Dedifferentiated amniotic fluid mesenchymal stem cell (primary cell): ENCODE results near the gene LYSMD2.

ENCODE experiments used
- DNase-seq: peaks from one replicate; pipeline ENCODE4 v3.0.0-alpha.2; 2016; ENCODE audit errors: extremely low spot score

The LYSMD2 gene

GRCh38 chr15:51720201-51720995, 17.1 kb downstream of the LYSMD2 start:
- DNase-seq, result no peak

GRCh38 chr15:51718746-51719145, 18.7 kb downstream of the LYSMD2 start:
- DNase-seq, result no peak

GRCh38 chr15:51718219-51718618, 19.2 kb downstream of the LYSMD2 start:
- no peak for DNase-seq

GRCh38 chr15:51714911-51715310, 22.5 kb downstream of the LYSMD2 start:
- no peak for DNase-seq

GRCh38 chr15:51714162-51714561, 23.3 kb downstream of the LYSMD2 start:
- DNase-seq, result no peak

GRCh38 chr15:51709031-51709430, 28.4 kb downstream of the LYSMD2 start:
- no peak for DNase-seq

GRCh38 chr15:51708013-51708412, 29.4 kb downstream of the LYSMD2 start:
- no peak for DNase-seq

- DNase-seq, result no peak
Measured at GRCh38 chr15:51706926-51707608, 30.4 kb downstream of the LYSMD2 start.

- DNase-seq, result no peak
Measured at GRCh38 chr15:51706291-51706690, 31.2 kb downstream of the LYSMD2 start.

GRCh38 chr15:51702710-51703109, 34.7 kb downstream of the LYSMD2 start:
- no peak for DNase-seq

- no peak for DNase-seq
Measured at GRCh38 chr15:51699373-51699772, 38.1 kb downstream of the LYSMD2 start.

- no peak for DNase-seq
Measured at GRCh38 chr15:51697163-51697562, 40.3 kb downstream of the LYSMD2 start.

- no peak for DNase-seq
Measured at GRCh38 chr15:51696566-51696965, 40.9 kb downstream of the LYSMD2 start.

GRCh38 chr15:51692154-51692553, 45.3 kb downstream of the LYSMD2 start:
- DNase-seq, result no peak

- no peak for DNase-seq
Measured at GRCh38 chr15:51688863-51689262, 48.6 kb downstream of the LYSMD2 start.

- DNase-seq, result no peak
Measured at GRCh38 chr15:51687565-51687964, 49.9 kb downstream of the LYSMD2 start.

- no peak for DNase-seq
Measured at GRCh38 chr15:51681303-51681963, 56.0 kb downstream of the LYSMD2 start, which contains the start of gene SCG3. Gene SCG3 (plus strand): TSS chr15:51681503. CDS start chr15:51681756, 253 bp downstream.

GRCh38 chr15:51680321-51680720, 57.1 kb downstream of the LYSMD2 start:
- no peak for DNase-seq

GRCh38 chr15:51678096-51678495, 59.4 kb downstream of the LYSMD2 start:
- DNase-seq, result no peak

GRCh38 chr15:51677452-51677851, 60.0 kb downstream of the LYSMD2 start:
- no peak for DNase-seq

- DNase-seq, result no peak
Measured at GRCh38 chr15:51677021-51677420, 60.4 kb downstream of the LYSMD2 start.

- no peak for DNase-seq
Measured at GRCh38 chr15:51675234-51675633, 62.2 kb downstream of the LYSMD2 start.
